GM21528 (cell line): Measurements from ENCODE around the gene EMC6.
"Not testable (repeated sequence)": the region's sequence is repeated elsewhere in the genome, so short reads cannot be mapped to it uniquely, and the experiment has no call there.

Experiments used
- ATAC-seq: cut with Tn5 transposase; IDR thresholded peaks from one replicate; pipeline ENCODE4 v1.9.1; 2021; ENCODE audit warnings: mild to moderate bottlenecking, moderate library complexity; ENCODE audit not compliant: unreplicated experiment, low FRiP score

EMC6 gene

DNA sequence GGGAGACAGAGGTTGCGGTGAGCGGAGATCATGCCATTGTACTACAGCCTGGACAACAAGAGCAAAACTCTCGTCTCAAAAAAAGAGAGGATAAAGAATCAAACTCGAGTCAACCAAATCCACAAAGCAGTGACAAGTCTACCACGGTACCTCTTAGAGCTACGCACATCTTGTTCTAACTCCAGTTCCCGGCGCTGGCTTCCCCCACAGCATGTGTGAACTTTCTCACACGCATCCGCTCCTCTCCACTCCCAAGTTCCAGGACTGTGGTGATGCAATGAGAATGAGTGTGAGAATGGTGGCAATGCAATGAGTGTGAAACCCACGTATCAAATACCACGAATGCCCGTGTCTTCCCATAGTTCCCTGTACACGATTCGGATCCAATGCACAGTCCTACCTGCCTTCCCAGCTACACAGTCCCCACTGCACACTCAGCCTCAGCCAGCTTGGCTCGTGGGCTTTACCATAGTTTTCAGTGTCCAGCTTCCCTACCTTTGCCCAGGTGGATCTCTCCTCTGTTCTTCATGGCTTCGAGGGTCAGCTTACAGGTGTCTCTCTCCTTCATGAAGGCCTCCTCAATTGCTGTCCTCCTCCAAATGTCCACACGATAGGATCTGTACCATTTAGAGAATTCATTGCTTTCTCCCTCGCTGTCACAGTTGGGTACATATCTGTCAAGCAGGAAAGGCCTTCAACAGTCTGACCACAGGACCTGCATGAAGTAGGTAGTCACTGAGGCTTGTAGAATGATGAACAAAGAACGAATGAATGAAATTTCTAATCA is 36.5 kb downstream of the EMC6 start:
- no peak for ATAC-seq

DNA sequence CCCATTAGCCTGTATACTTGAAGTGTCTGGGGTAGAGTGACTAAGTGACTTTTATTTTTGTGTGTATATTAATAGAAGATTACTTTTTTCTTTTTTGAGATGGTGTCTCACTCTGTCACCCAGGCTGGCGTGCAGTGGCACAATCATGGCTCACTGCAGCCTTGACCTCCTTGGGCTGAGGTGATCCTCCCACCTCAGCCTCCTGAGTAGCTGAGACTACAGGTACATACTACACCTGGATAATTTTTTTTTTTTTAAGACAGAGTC is 37.0 kb downstream of the EMC6 start:
- ATAC-seq = not testable (repeated sequence)

DNA sequence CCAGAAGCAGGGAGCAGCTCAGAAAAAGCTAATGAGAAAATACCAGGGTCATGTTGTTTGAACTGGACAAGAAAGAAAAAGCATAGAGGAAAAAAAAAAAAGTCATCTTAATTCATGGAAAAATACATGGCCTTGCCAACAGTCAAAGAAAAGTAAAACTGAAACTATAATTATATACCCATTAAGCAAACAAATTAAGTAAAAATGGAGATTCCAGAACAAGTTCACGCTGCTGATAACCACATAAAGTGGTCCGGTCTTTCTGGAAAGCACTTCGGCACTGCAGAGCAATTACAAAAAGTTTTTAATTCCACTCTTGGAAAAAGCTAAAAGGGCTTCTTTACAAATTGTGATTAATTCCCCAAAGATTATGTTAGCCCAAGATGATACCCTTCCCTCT is 39.8 kb downstream of the EMC6 start:
- no peak for ATAC-seq

DNA sequence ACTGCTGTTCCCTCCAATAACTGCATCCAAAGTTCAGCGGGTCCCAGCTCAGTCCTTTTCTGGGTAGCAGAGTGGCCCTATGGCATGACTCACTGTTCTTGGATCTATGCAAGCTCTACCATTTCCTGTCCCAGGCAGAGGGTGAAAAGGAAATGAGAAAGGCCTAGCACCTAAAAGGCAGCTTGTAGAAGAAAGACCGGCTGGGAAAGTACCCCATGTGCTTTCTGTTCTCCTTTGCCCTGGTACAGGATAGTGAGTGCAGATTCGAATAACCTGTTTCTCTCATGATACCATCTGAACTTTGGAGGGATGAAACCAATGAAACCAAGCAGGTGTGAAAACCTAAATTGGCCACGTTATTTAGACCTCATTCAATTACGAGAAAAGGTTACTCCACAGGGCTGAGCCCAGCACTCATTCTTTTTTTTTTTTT is 42.4 kb downstream of the EMC6 start:
- ATAC-seq = peak; percentile 87

- no peak for ATAC-seq
These were observed 44.3 kb downstream of the EMC6 start for GRCh38 chr17:3712811-3713463.

GRCh38 chr17:3715296-3715695 is 46.7 kb downstream of the EMC6 start:
- ATAC-seq = no peak

GRCh38 chr17:3718201-3718600 is 49.6 kb downstream of the EMC6 start:
- ATAC-seq = no peak

- no peak for ATAC-seq
These were observed 50.7 kb downstream of the EMC6 start for GRCh38 chr17:3719265-3719664.
